DND-41 (cell line): ENCODE measurements around the gene SLC23A1.

Experiments
- ATAC-seq: fragments of 200-7000 bp; cut with Tn5 transposase; 3 replicates; pipeline ENCODE4 v1.9.1; 2021; ENCODE audit warnings: low read depth; ENCODE audit not compliant: insufficient read depth
- DNase-seq: peaks from one replicate; pipeline ENCODE4 v3.0.0-alpha.2; 2020
- H2AFZ ChIP-seq: 2 replicates; pipeline ENCODE4 v1.6.0; 2012; ENCODE audit warnings: low read depth, low read length
- H3K27ac ChIP-seq: 2 replicates; pipeline ENCODE4 v1.5.1; 2012; ENCODE audit warnings: low read length, inconsistent platforms
- H3K27me3 ChIP-seq: fragments of 200-600 bp; sonication (generic); 2 replicates; pipeline ENCODE4 v1.6.0; 2012; ENCODE audit warnings: low read length, mild to moderate bottlenecking, inconsistent platforms; ENCODE audit not compliant: insufficient read depth, poor library complexity
- H3K36me3 ChIP-seq: 2 replicates; pipeline ENCODE4 v1.5.1; 2012; ENCODE audit warnings: low read length, inconsistent platforms; ENCODE audit not compliant: insufficient read depth
- H3K4me1 ChIP-seq: 2 replicates; pipeline ENCODE4 v1.5.1; 2012; ENCODE audit warnings: mild to moderate bottlenecking, low read length; ENCODE audit not compliant: insufficient read depth
- H3K4me2 ChIP-seq: 2 replicates; pipeline ENCODE4 v1.6.0; 2012; ENCODE audit warnings: mild to moderate bottlenecking, moderate library complexity, low read length, inconsistent platforms; ENCODE audit not compliant: insufficient read depth
- H3K4me3 ChIP-seq, 2 experiments: fragments of 200-600 bp in 1 of 2; shearing (Covaris generic) in 1 of 2; 2 replicates each; pipeline ENCODE4 v1.5.1; 2012 to 2016; ENCODE audit warnings: inconsistent platforms in 2 of 2, low read length in 2 of 2, mild to moderate bottlenecking in 2 of 2, low read depth in 1 of 2, moderate library complexity in 1 of 2
- H3K79me2 ChIP-seq: 2 replicates; pipeline ENCODE4 v1.6.0; 2012; ENCODE audit warnings: low read length, inconsistent platforms; ENCODE audit not compliant: insufficient read depth
- H3K9ac ChIP-seq: 2 replicates; pipeline ENCODE4 v1.6.0; 2012; ENCODE audit warnings: low read depth, mild to moderate bottlenecking, inconsistent platforms, low read length, moderate library complexity
- H3K9me3 ChIP-seq: 2 replicates; pipeline ENCODE4 v1.5.1; 2012; ENCODE audit warnings: low read length, moderate library complexity, mild to moderate bottlenecking, inconsistent platforms; ENCODE audit not compliant: insufficient read depth, severe bottlenecking
- H4K20me1 ChIP-seq: 2 replicates; pipeline ENCODE4 v1.6.0; 2012; ENCODE audit warnings: low read length; ENCODE audit not compliant: insufficient read depth
- EZH2 ChIP-seq: IDR thresholded peaks from 3 replicates; pipeline ENCODE4 v1.6.1; 2012; ENCODE audit warnings: borderline replicate concordance, low read depth, mild to moderate bottlenecking, moderate library complexity, low read length, inconsistent platforms; ENCODE audit not compliant: severe bottlenecking
- TF ChIP-seq, protein P1 (sequence below): IDR thresholded peaks from 2 replicates; pipeline ENCODE4 v1.5.1; 2012; ENCODE audit warnings: borderline replicate concordance, low read length, moderate library complexity, mild to moderate bottlenecking; ENCODE audit not compliant: poor library complexity, severe bottlenecking; ENCODE audit errors: extremely low read depth

SLC23A1 gene

GRCh38 chr5:139368613-139369012 lies 14.5 kb downstream of the SLC23A1 start:
- TF ChIP-seq EZH2 = no peak
- TF ChIP-seq, protein P1, sequence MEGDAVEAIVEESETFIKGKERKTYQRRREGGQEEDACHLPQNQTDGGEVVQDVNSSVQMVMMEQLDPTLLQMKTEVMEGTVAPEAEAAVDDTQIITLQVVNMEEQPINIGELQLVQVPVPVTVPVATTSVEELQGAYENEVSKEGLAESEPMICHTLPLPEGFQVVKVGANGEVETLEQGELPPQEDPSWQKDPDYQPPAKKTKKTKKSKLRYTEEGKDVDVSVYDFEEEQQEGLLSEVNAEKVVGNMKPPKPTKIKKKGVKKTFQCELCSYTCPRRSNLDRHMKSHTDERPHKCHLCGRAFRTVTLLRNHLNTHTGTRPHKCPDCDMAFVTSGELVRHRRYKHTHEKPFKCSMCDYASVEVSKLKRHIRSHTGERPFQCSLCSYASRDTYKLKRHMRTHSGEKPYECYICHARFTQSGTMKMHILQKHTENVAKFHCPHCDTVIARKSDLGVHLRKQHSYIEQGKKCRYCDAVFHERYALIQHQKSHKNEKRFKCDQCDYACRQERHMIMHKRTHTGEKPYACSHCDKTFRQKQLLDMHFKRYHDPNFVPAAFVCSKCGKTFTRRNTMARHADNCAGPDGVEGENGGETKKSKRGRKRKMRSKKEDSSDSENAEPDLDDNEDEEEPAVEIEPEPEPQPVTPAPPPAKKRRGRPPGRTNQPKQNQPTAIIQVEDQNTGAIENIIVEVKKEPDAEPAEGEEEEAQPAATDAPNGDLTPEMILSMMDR = peak; percentile 40
- no peaks in the 10 kb centered on the region for H3K4me1 ChIP-seq
- no peak for ATAC-seq
- H4K20me1 ChIP-seq = peaks cover 18% of the 10 kb centered on the region
- H3K27ac ChIP-seq = no peak overlapping the region
- no peak overlapping the region for H3K4me3 ChIP-seq
- H3K4me2 ChIP-seq = no peak overlapping the region
- peaks cover 35% of the 10 kb centered on the region for H3K79me2 ChIP-seq
- DNase-seq = no peak
- no peak overlapping the region for H3K9ac ChIP-seq
- H3K27me3 ChIP-seq = no peaks in the 10 kb centered on the region
- H3K9me3 ChIP-seq = no peaks in the 10 kb centered on the region
- H2AFZ ChIP-seq = no peak overlapping the region
- peaks cover 82% of the 10 kb centered on the region for H3K36me3 ChIP-seq

GRCh38 chr5:139364466-139364865 lies 18.6 kb downstream of the SLC23A1 start:
- Histone ChIP-seq H3K79me2 (peaks cover 74% of the 10 kb centered on the region), H3K4me2 (no peak overlapping the region), H3K4me3 (no peak overlapping the region), H2AFZ (no peak overlapping the region), H3K27ac (no peak overlapping the region), H3K27me3 (no peaks in the 10 kb centered on the region), H3K9me3 (no peaks in the 10 kb centered on the region), H3K36me3 (peaks cover 79% of the 10 kb centered on the region), H4K20me1 (peaks cover 48% of the 10 kb centered on the region), H3K9ac (no peak overlapping the region), H3K4me1 (no peaks in the 10 kb centered on the region)
- ATAC-seq (no peak), DNase-seq (no peak)
- no peak for TF ChIP-seq EZH2
- TF ChIP-seq, protein P1 = no peak

GRCh38 chr5:139363937-139364336 lies 19.2 kb downstream of the SLC23A1 start:
- Histone ChIP-seq H3K4me1 (no peaks in the 10 kb centered on the region), H4K20me1 (peaks cover 53% of the 10 kb centered on the region), H3K9ac (no peak overlapping the region)

More at GRCh38 chr5:139363937-139364336, 19.2 kb downstream of the SLC23A1 start:
- Histone ChIP-seq H3K4me3 (no peak overlapping the region), H3K27me3 (no peaks in the 10 kb centered on the region), H3K9me3 (no peaks in the 10 kb centered on the region), H2AFZ (no peak overlapping the region), H3K27ac (no peak overlapping the region), H3K79me2 (peaks cover 74% of the 10 kb centered on the region), H3K4me2 (no peak overlapping the region), H3K36me3 (peaks cover 77% of the 10 kb centered on the region)
- no peak for ATAC-seq
- DNase-seq = no peak
- TF ChIP-seq, protein P1 = no peak
- no peak for TF ChIP-seq EZH2
